GM23248 (cell line): Measurements from ENCODE around the gene FRRS1L. TPM values are rescaled to one million over a fixed set of nuclear protein-coding genes. Genes with fewer than 3 reads are reported as not detected.
"Not testable (repeated sequence)": the region's sequence is repeated elsewhere in the genome, so short reads cannot be mapped to it uniquely, and the experiment has no call there.

ENCODE experiments used
- DNase-seq: peaks from one replicate; pipeline ENCODE4 v3.0.0-alpha.2; 2015
- H2AFZ ChIP-seq: fragments of 200-600 bp; sonication (generic); 2 replicates; pipeline ENCODE4 v1.6.1; 2016; ENCODE audit warnings: antibody characterized with exemption
- H3F3A ChIP-seq: fragments of 200-600 bp; sonication (generic); 2 replicates; pipeline ENCODE4 v1.6.1; 2016; ENCODE audit warnings: mild to moderate bottlenecking, antibody characterized with exemption, mixed run types; ENCODE audit not compliant: insufficient read depth
- H3K27ac ChIP-seq: fragments of 200-600 bp; sonication (generic); 2 replicates; pipeline ENCODE4 v1.5.1; 2016; ENCODE audit warnings: mild to moderate bottlenecking
- H3K27me3 ChIP-seq: fragments of 200-600 bp; sonication (generic); replicated peaks from 2 replicates; pipeline ENCODE4 v1.6.1; 2016; ENCODE audit warnings: mild to moderate bottlenecking; ENCODE audit not compliant: insufficient read depth
- H3K36me3 ChIP-seq: fragments of 200-600 bp; sonication (generic); 2 replicates; pipeline ENCODE4 v1.6.1; 2016; ENCODE audit warnings: low read depth, mild to moderate bottlenecking
- H3K4me1 ChIP-seq: fragments of 200-600 bp; sonication (generic); 2 replicates; pipeline ENCODE4 v1.6.1; 2016; ENCODE audit warnings: mild to moderate bottlenecking; ENCODE audit not compliant: insufficient read depth
- H3K4me2 ChIP-seq: fragments of 200-600 bp; sonication (generic); one replicate; pipeline ENCODE4 v1.6.1; 2016; ENCODE audit warnings: mild to moderate bottlenecking; ENCODE audit not compliant: unreplicated experiment
- H3K4me3 ChIP-seq: fragments of 200-600 bp; sonication (generic); 2 replicates; pipeline ENCODE4 v1.5.1; 2016; ENCODE audit warnings: mild to moderate bottlenecking
- H3K79me2 ChIP-seq: fragments of 200-600 bp; sonication (generic); 2 replicates; pipeline ENCODE4 v1.6.1; 2016; ENCODE audit warnings: mild to moderate bottlenecking; ENCODE audit not compliant: insufficient read depth
- H3K9ac ChIP-seq: fragments of 200-600 bp; sonication (generic); 2 replicates; pipeline ENCODE4 v1.6.1; 2016; ENCODE audit warnings: mild to moderate bottlenecking
- H3K9me2 ChIP-seq: fragments of 200-600 bp; sonication (generic); 2 replicates; pipeline ENCODE4 v1.6.1; 2016; ENCODE audit warnings: mixed run types, mild to moderate bottlenecking, moderate library complexity; ENCODE audit not compliant: insufficient read depth
- H3K9me3 ChIP-seq: fragments of 200-600 bp; sonication (generic); one replicate; pipeline ENCODE4 v1.6.1; 2017; ENCODE audit warnings: low read depth
- H4K20me1 ChIP-seq: fragments of 200-600 bp; sonication (generic); 2 replicates; pipeline ENCODE4 v1.6.0; 2016; ENCODE audit not compliant: insufficient read depth
- EZH2 ChIP-seq: fragments of 200-600 bp; sonication (generic); IDR thresholded peaks from 2 replicates; pipeline ENCODE4 v1.6.1; 2018; ENCODE audit warnings: antibody characterized with exemption, mild to moderate bottlenecking; ENCODE audit not compliant: insufficient read depth, poor library complexity, severe bottlenecking
- EZH2phosphoT487 ChIP-seq: fragments of 200-600 bp; sonication (generic); IDR thresholded peaks from 2 replicates; pipeline ENCODE4 v1.6.1; 2018; ENCODE audit warnings: antibody characterized with exemption, moderate library complexity, mild to moderate bottlenecking, low read depth; ENCODE audit not compliant: insufficient read depth
- WGBS, 2 experiments: methylation state at CpG; one replicate each; pipeline ENCODE4 v1.1.6; 2015 to 2017; ENCODE audit warnings: low lambda C conversion rate in 2 of 2, low coverage in 1 of 2; ENCODE audit errors: missing lambda C conversion rate in 2 of 2; 5-methylcytosine and 5-hydroxymethylcytosine counted together
- in situ Hi-C: fragments of 300-500 bp; cut with MboI; formaldehyde crosslinking; loops from 2 replicates; pipeline ENCODE4 v1.15.0; 2020
- polyA plus RNA-seq: library from polyadenylated mRNA; unstranded; fragments of >200 nt; fragmentation: Nextera tagmentation; extraction: Ambion mirVana; gene quantifications from 2 replicates; pipeline ENCODE4 v1.2.1, GENCODE V29; 2016
- total RNA-seq: library from RNA; depleted of rRNA; stranded (reverse); fragments of >200 nt; shearing (Covaris generic); gene quantifications from 2 replicates; pipeline ENCODE4 v1.2.3, GENCODE V29; 2014

The FRRS1L gene
- total and polyA plus RNA-seq, 2 experiments from 2014 or later = not detected

GRCh38 chr9:109134167-109134578 is 32.9 kb downstream of the FRRS1L start:
- Histone ChIP-seq H3K9me2 (no peaks in the 10 kb centered on the region), H3K27ac (no peak overlapping the region), H3K4me2 (no peak overlapping the region), H2AFZ (no peak overlapping the region), H3F3A (no peaks in the 10 kb centered on the region), H3K4me1 (no peaks in the 10 kb centered on the region), H3K4me3 (no peak overlapping the region), H3K79me2 (no peaks in the 10 kb centered on the region), H3K36me3 (no peaks in the 10 kb centered on the region), H3K27me3 (no peaks in the 10 kb centered on the region), H4K20me1 (no peaks in the 10 kb centered on the region), H3K9me3 (no peaks in the 10 kb centered on the region), H3K9ac (no peak overlapping the region)
- DNase-seq = no peak
- in situ Hi-C loops = no loop called here
- TF ChIP-seq EZH2 = no peak
- no peak for TF ChIP-seq EZH2phosphoT487
- 96 to 100% methylated on average over 1 of the region's 1 CpG for WGBS, 2 experiments

DNA sequence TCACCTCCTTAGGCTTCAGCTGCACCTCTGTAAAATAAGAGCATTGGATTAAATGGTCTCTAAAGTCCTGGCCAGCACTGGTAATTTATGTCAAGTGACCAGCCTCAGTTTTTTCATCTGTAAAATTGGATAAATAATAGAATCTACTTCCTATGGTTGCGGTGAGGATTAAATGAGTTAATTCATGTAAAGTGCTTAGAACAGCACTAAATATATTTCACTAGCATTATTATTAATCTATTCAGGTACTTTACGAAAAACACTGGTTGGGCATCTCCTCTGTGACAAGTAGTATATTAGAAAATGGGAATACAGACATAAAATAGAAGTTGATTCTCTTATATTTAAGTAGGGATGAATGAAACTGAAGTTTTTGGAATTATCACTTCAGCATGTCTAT is 33.5 kb downstream of the FRRS1L start:
- Histone ChIP-seq H3K9me2 (no peaks in the 10 kb centered on the region), H3K9ac (no peak overlapping the region), H3K79me2 (no peaks in the 10 kb centered on the region), H3K4me2 (no peak overlapping the region), H3F3A (no peaks in the 10 kb centered on the region), H3K27ac (no peak overlapping the region), H3K36me3 (no peaks in the 10 kb centered on the region), H3K4me1 (no peaks in the 10 kb centered on the region), H3K27me3 (no peaks in the 10 kb centered on the region), H3K4me3 (no peak overlapping the region), H4K20me1 (no peaks in the 10 kb centered on the region), H2AFZ (no peak overlapping the region), H3K9me3 (no peaks in the 10 kb centered on the region)
- TF ChIP-seq EZH2phosphoT487 = no peak
- TF ChIP-seq EZH2 = no peak
- 80 to 86% methylated on average over 2 of the region's 2 CpGs for WGBS, 2 experiments
- in situ Hi-C loops = no loop called here
- DNase-seq = no peak

DNA sequence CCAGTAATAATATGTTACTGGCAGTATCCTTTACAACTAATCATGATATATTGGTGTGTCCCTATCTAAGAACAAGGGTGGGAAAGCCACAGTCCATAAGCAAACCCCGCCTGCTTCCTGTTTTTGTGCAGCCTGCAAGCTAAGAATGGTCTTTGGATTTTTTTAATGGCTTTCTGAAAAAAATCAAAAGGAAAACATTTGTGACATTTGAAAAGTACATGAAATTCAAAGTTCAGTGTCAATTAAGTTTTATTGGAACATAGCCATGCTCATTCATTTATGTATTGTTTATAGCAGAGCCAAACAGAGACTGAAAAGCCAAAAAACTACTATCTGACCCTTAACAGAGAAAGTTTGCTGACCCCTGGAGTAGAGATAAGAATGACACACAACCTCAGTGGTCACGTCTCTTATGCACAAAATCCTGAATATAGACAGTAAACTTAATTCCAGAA is 34.5 kb downstream of the FRRS1L start:
- Histone ChIP-seq H3K4me2 (no peak overlapping the region), H2AFZ (no peak overlapping the region), H3K79me2 (no peaks in the 10 kb centered on the region), H4K20me1 (no peaks in the 10 kb centered on the region), H3K27me3 (no peaks in the 10 kb centered on the region), H3K36me3 (no peaks in the 10 kb centered on the region), H3F3A (no peaks in the 10 kb centered on the region), H3K4me1 (no peaks in the 10 kb centered on the region), H3K27ac (no peak overlapping the region), H3K9ac (no peak overlapping the region), H3K9me3 (no peaks in the 10 kb centered on the region), H3K4me3 (no peak overlapping the region), H3K9me2 (no peaks in the 10 kb centered on the region)
- TF ChIP-seq EZH2phosphoT487 (no peak), EZH2 (no peak)
- in situ Hi-C loops = no loop called here
- WGBS, 2 experiments = 65 to 66% methylated on average over 2 of the region's 2 CpGs
- DNase-seq = no peak

- no peak overlapping the region for H3K4me2 ChIP-seq
- H3K9ac ChIP-seq = no peak overlapping the region
- no peaks in the 10 kb centered on the region for H3K27me3 ChIP-seq
- no peaks in the 10 kb centered on the region for H3K4me1 ChIP-seq
- H3K9me3 ChIP-seq = no peaks in the 10 kb centered on the region
- H3K9me2 ChIP-seq = no peaks in the 10 kb centered on the region
- H2AFZ ChIP-seq = no peak overlapping the region
- no peak overlapping the region for H3K4me3 ChIP-seq
- no peaks in the 10 kb centered on the region for H4K20me1 ChIP-seq
- no peak overlapping the region for H3K27ac ChIP-seq
- no peaks in the 10 kb centered on the region for H3K79me2 ChIP-seq
- no peaks in the 10 kb centered on the region for H3F3A ChIP-seq
- H3K36me3 ChIP-seq = no peaks in the 10 kb centered on the region
- DNase-seq = no peak
- in situ Hi-C loops = no loop called here
- 49 to 50% methylated on average over 6 of the region's 6 CpGs for WGBS, 2 experiments
- TF ChIP-seq EZH2 (no peak), EZH2phosphoT487 (no peak)
These were observed 37.4 kb downstream of the FRRS1L start for GRCh38 chr9:109129470-109130197.

DNA sequence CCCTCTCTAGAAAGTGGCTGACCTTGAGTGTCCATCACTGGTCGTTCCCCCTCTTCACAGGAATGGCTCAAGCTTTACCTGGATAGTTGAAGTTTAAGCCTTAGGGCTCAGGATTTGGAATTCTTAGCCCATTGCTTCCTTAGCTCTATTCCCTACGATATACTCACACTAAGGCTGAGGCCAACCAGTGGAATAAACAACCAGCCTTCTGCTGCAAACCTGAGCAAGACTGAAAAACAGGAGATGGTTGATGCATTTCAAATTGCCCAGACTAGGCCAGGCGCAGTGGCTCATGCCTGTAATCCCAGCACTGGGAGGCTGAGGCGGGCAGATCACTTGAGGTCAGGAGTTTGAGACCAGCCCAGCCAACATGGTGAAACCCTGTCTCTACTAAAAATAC is 40.4 kb downstream of the FRRS1L start:
- DNase-seq, H3K4me1 ChIP-seq, H3K9me3 ChIP-seq, H3K9ac ChIP-seq, H2AFZ ChIP-seq, in situ Hi-C loops, H3K79me2 ChIP-seq, H3F3A ChIP-seq, H3K4me2 ChIP-seq, H3K4me3 ChIP-seq, H3K27me3 ChIP-seq, H3K9me2 ChIP-seq, H4K20me1 ChIP-seq, H3K27ac ChIP-seq, H3K36me3 ChIP-seq: not testable (repeated sequence)
- 51 to 61% methylated on average over 4 of the region's 4 CpGs for WGBS, 2 experiments
